PFSK-1 (cell line): ENCODE measurements around the gene KCNE4.

Experiments
- FOXP2 ChIP-seq: optimal IDR thresholded peaks from 2 replicates; pipeline ENCODE3; 2011; ENCODE audit warnings: borderline replicate concordance, control low read depth, inconsistent platforms; ENCODE audit not compliant: insufficient read depth; ENCODE audit errors: extremely low read length, extremely low read depth
- POLR2AphosphoS5 ChIP-seq: IDR thresholded peaks from 2 replicates; pipeline ENCODE4 v1.6.1; 2012; ENCODE audit warnings: low read depth, mild to moderate bottlenecking, control low read depth, low read length, moderate library complexity
- SIN3A ChIP-seq: IDR thresholded peaks from 2 replicates; pipeline ENCODE4 v1.6.1; 2012; ENCODE audit warnings: mild to moderate bottlenecking, low read length, moderate library complexity, borderline replicate concordance; ENCODE audit not compliant: insufficient read depth
- TAF1 ChIP-seq: IDR thresholded peaks from 2 replicates; pipeline ENCODE4 v1.6.1; 2012; ENCODE audit warnings: low read length, control low read depth, borderline replicate concordance; ENCODE audit not compliant: insufficient read depth
- TF ChIP-seq, protein P1 (sequence below), 2 experiments: IDR thresholded peaks; 2 replicates each; pipeline versions ENCODE4 v1.6.1 to v1.8.0; 2011 to 2012; ENCODE audit warnings: low read depth in 2 of 2, low read length in 2 of 2, control low read depth in 1 of 2, inconsistent platforms in 1 of 2, mild to moderate bottlenecking in 1 of 2, moderate library complexity in 1 of 2; ENCODE audit not compliant: insufficient read depth in 1 of 2

Gene KCNE4

GRCh38 chr2:223034221-223034975 is 17.6 kb upstream of the KCNE4 start:
- TF ChIP-seq, protein P1, sequence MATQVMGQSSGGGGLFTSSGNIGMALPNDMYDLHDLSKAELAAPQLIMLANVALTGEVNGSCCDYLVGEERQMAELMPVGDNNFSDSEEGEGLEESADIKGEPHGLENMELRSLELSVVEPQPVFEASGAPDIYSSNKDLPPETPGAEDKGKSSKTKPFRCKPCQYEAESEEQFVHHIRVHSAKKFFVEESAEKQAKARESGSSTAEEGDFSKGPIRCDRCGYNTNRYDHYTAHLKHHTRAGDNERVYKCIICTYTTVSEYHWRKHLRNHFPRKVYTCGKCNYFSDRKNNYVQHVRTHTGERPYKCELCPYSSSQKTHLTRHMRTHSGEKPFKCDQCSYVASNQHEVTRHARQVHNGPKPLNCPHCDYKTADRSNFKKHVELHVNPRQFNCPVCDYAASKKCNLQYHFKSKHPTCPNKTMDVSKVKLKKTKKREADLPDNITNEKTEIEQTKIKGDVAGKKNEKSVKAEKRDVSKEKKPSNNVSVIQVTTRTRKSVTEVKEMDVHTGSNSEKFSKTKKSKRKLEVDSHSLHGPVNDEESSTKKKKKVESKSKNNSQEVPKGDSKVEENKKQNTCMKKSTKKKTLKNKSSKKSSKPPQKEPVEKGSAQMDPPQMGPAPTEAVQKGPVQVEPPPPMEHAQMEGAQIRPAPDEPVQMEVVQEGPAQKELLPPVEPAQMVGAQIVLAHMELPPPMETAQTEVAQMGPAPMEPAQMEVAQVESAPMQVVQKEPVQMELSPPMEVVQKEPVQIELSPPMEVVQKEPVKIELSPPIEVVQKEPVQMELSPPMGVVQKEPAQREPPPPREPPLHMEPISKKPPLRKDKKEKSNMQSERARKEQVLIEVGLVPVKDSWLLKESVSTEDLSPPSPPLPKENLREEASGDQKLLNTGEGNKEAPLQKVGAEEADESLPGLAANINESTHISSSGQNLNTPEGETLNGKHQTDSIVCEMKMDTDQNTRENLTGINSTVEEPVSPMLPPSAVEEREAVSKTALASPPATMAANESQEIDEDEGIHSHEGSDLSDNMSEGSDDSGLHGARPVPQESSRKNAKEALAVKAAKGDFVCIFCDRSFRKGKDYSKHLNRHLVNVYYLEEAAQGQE (IDR thresholded peaks at IDR 0.05; ENCODE audit: insufficient read depth in 1 of 2, low read depth in 2 of 2, low read length in 2 of 2): no peak
- TF ChIP-seq TAF1: no peak
- no peak for TF ChIP-seq SIN3A
- no peak for TF ChIP-seq FOXP2
- TF ChIP-seq POLR2AphosphoS5: no peak

DNA sequence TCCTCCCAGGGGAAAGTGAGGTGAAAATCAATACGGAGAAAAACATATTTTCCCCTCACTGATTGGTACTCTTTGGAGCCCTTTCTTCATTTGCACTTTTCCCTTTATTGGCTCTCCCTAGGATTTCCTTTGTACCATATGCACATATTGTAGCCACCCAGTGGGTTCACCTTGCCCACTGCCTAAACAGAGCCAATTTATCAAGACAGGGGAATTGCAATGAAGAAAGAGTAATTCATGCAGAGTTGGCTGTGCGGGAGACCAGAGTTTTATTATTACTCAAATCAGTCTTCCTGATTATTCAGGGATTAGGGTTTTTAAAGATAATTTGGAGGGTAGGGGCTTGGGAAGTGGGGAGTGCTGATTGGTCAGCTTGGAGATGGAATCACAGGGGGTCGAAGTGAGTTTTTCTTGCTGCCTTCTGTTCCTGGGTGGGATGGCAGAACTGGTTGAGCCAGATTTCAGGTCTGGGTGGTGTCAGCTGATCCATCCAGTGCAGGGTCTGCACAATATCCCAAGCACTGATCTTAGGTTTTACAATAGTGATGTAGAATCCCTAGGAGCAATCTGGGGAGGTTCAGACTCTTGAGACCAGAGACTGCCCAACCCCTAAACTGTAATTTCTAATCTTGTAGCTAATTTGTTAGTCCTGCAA is 15.1 kb upstream of the KCNE4 start:
- TF ChIP-seq FOXP2 (no peak), POLR2AphosphoS5 (no peak), SIN3A (no peak), TAF1 (no peak)
- TF ChIP-seq, protein P1 (IDR thresholded peaks at IDR 0.05; ENCODE audit: insufficient read depth in 1 of 2, low read depth in 2 of 2, low read length in 2 of 2): no peak

DNA sequence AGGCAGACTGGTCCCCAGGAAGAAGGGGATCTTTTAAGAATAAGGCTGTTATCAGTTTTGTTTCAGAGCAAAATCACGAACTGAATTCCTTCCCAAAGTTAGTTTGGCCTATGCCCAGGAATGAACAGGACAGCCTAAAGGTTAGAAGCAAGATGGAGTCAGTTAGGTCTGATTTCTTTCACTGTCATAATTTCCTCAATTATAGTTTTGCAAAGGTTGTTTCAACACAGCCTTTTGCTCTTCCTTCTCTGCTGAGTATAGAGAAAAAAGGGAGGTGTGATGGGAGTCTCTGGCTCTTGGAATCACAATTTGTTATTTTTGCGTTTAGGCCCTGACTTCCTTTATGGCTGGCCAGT is 14.6 kb upstream of the KCNE4 start:
- TF ChIP-seq SIN3A (no peak), POLR2AphosphoS5 (no peak)
- TF ChIP-seq, protein P1 (IDR thresholded peaks at IDR 0.05; ENCODE audit: insufficient read depth in 1 of 2, low read depth in 2 of 2, low read length in 2 of 2): no peak

GRCh38 chr2:223039618-223040017 is 12.4 kb upstream of the KCNE4 start:
- TF ChIP-seq SIN3A: no peak
- TF ChIP-seq, protein P1 (IDR thresholded peaks at IDR 0.05; ENCODE audit: insufficient read depth in 1 of 2, low read depth in 2 of 2, low read length in 2 of 2): no peak

- TF ChIP-seq FOXP2 (no peak), SIN3A (no peak), TAF1 (no peak), POLR2AphosphoS5 (no peak)
- TF ChIP-seq, protein P1 (IDR thresholded peaks at IDR 0.05; ENCODE audit: insufficient read depth in 1 of 2, low read depth in 2 of 2, low read length in 2 of 2): no peak
Observed at GRCh38 chr2:223040527-223040926, 11.5 kb upstream of the KCNE4 start.
